Islet of Langerhans (tissue), 1 donor: ENCODE results near the gene SORBS2.

Experiments used
- FAIRE-seq: peaks from one replicate; lab custom pipeline; 2011; peaks lifted over from hg19 to GRCh38; lab: Jason Lieb, UNC

SORBS2 gene

DNA sequence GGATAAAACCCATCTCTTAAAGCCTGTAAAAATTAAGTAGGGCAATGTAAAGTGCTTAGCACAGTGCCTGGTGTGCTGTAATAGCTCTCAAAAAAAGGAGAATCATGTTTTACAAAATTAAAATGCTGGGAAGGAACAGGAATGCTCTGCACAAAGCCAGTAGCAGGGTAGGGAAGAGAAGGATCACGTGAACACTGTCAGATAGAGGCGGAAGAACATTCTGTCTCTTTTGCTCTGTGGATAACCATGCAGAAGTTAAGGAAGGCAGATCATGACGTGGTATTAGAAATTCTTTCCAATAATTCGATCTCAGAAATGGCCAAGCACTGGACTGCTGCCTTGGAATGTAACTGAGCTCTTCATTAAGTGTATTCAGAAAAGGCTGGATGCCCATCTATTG, 140.5 kb downstream of the SORBS2 start:
- no peak for FAIRE-seq

DNA sequence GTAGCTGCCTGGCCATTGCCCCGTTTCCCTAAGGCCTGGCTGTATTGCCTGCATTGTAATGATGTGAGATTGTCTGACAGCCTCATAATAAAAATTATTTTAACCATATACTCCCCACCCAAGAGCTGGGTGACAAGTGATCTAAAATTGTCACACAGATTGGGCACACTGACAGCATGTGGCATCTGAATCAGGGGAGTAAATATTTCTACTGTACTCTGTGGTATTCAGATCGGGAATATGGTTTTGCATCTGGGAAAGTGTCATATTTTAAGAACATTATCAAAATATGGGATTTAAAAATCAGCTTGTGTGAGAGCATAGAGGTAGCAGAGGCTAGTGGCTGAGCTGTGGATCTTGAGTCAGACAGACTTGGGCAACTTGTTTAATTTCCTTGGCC, 140.9 kb downstream of the SORBS2 start:
- FAIRE-seq: no peak

DNA sequence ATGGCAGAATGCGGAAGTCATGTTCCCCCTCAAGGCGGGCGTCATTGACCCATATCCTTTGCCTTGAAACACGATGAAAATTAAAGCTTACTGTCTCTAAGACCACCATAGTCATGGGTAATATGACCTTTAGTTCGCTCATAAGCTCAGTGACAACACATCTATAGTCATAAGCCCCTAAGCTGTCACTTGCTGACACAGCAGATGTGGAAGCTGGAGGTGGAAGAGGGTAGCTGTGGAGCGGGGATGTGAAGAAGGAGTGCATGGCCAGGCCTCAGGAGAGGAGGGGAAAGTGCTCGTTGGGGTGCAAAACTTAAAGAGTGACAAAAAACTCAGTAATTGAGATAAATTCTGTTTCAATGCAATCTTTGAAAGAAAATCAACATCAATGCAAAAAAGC, 142.7 kb downstream of the SORBS2 start:
- FAIRE-seq: no peak

DNA sequence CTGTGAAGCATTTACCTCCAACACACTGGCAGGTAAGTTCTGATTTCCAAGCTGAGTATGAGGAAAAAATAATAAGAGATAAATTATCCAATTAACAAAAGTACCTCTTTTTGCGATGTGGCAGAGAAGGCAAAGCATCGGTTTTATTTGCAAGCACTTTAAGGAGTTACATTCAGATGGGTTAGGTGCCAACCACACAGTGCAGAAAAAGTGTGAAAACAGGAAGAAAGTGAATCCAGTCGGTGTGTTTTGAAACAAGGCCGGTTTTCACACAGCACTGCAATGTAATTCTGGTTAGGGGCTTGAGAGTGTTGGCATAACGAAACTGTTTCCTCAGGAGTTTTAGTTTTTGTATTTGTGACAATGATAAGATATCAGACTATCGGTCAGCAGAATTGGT, 145.8 kb downstream of the SORBS2 start:
- FAIRE-seq: peak; percentile 24

DNA sequence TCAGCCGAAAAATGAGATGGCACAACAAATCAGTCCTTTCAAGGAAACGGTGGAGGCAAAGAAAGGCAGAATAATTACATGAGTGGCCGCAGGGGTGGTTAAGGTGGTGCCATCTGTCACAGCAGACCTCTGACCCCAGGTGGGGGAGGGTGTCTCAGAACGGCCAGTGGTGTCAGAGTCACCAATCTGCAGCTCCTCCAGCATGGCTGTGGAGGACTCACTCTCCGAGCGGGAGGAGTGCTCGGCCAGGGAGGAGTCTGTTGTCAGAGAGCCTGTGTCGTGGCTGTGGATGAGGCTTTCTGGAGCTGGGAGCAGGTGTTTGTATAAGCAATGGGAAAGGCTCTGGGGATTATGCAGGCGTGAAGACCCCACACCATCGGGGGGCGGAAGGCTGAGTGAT, 146.3 kb downstream of the SORBS2 start:
- FAIRE-seq: no peak

DNA sequence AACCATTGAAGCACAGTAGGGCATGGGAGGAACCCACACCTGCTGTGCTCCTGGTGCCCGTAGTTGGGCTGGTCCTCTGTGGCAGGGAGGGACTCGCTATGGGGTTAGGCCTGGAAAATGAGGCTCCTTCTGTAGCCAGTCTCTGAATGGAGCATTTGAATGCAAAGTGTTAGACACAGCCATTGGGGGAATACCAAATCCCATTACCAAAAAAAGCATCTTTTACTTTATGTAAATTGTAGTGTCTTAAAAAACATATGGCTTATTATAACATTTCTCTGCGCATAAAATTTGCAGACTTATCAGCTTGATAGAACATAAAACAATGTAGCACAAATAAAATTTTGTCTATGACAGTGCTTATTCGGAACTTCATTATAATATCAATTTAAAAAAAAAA, 147.5 kb downstream of the SORBS2 start:
- FAIRE-seq: no peak

DNA sequence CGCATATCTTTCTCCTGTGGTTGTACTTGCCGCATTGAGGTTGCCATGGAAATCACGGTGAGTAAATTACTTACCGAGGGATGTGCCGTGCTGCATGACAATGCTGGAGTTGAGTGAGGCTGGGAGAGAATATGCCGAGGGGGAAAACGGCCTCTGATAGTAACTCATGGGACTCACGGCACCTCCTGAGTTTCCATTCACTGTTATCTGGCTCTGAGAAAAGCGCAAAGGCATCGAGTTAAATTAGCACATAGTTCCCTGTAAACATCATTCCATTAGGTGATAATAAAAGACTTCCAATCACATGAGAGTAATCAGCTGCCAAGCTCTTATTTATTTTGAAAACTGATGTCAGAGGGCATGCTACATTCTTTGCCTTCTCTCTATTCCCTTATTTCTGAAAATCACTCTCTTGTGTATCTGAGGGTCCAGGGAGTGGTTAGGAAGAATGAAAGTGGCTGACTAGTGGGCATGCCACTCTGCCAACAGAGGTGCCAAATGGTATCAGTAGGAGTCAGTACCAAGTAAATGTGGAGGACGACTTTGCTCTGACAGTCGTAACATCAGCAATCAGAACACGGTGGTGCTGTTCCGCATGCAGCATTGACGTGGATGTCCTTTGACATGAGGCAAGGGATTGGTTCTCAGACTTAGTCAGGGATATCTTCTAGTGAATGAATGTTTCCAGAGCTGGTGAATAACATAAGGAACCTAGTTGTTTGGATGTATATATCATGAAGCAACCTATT, 149.8 kb downstream of the SORBS2 start:
- FAIRE-seq: no peak

DNA sequence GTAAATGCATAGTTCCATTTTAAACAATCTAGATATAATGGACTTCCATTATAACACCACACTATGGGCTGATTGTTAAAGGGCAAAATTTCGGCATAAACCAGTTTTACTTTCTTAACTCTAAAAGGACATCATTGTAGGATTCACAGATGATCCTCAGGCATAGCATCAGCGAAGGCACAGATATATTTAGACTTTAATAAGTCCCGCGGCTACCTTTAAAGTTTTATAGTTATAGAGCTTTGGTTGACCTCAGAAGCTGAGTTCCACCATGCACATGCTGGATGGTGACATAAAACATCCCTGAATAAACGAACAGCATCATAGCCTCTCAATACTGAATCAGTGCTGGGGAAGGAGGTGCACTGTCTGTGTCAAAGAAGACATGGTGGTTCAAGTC, 151.7 kb downstream of the SORBS2 start:
- FAIRE-seq: no peak

DNA sequence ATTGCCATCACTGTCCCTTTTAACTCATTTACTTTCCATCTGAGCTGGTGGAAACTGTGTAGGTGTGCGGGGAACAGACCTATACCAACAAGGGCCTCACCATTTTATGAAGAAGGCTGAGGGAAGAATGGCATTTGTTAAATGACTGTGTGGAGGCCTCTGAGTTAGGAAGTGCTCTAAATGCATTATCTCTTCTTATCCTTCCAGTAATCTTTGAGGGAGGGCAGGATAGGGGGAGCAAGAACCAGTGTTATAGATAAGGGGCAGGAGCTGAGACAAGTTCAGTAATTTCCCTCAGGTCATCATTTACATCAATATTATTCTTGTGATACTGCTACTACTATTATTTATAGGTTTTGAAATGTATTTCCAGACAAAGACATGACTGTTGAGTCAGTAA, 154.3 kb downstream of the SORBS2 start:
- no peak for FAIRE-seq

DNA sequence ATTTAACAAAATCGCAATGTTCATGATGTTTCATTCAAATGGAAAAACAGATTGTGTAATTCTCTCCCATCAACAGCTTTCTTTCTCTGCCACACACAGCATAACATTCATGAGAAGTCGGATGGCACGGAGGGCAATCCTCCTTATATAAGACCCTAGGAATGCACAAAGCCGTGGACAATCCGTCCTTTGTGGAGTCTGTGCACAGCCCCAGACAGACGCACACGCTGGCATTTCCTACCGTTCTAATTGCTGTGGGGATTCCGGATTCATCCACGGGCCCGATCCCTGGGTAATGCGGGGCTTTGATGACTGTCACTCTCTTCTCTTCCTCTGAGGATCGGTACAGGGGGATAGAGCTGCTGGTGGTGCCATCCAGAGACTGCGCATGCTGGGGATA, 154.8 kb downstream of the SORBS2 start:
- no peak for FAIRE-seq

DNA sequence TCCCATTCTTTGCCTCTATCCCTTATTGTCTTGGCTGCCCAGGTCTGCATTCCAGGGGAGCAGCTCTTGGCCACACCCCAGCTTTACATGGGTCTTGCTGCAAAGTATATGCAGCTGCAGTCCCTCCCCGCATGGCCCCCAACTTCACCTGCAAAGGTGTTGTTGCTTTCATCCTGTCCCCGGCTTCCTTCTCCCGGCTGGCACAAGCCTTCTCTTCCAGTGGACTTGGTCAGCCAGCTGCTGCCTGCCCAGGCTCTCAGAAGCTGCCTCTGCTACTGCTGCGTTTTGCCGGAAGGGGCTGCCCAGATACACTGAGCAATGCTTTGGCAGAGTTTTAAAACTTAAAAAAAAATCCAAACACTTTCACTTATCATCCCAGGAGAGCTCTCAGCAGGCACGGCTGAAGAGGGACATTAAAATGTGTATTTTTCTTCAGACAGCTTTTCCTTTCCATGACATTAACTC, 155.5 kb downstream of the SORBS2 start:
- no peak for FAIRE-seq

DNA sequence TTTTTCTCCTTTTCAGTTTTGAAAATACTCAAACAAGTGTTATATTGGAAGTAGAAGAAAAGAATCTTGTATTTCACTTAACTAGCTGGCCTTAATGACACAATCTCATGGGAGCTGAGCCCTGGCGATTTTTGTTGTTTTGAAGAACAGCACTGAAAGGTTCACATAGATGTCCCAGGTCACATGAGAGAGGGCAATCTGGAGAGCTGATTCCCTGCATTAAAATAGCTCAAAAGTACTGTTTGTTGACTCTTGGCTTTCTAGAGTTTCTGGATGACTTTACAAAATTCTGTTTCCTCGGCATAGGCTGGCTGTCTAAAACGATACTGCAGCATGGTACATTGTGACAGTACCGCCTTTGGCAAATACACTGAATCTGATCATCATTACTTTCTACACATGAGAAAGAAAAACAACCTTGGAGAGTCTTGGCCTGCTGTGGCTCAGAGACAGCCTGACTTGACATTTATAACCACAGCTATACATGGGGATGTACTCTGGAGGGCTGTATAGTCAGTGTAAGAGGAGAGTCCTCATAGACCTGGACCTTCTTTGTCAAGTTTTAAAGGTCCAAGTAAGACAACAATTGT, 156.9 kb downstream of the SORBS2 start:
- FAIRE-seq: no peak

DNA sequence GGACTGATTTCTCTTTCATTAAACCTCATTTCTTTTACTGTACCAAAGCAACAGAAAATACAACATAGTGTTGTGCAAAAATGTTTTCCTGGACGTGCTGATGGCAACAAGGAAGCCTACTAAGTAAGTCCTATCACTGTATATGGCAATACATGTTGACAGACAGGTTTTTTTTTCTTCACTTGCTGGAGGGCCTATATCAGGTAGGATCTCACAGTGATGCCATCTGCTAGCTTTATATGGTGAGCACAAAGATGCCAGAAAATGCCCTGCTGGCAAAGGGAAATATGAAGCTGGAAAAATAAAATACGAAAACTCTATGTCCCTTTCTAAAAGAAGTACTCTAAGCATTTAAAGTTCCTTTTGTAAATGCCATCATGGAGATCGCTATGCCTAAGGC, 157.7 kb downstream of the SORBS2 start:
- no peak for FAIRE-seq

DNA sequence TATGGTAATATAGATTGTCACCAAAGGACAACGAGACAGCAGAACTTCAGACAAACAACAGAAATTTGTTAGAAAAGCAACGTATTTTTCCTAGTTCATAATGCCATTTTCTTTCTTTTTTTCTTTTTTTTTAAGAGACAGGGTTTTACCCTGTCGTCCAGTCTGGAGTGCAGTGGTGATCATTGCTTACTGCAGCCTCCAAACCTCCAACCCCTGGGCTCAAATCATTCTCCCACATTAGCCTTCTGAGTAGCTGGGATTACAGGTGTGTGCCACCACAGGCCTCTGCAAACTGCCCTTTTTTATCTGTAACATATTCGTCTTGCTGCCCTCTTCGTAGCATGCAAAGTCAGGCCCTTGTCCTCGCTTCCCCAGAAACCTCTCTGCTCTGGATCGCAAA, 160.1 kb downstream of the SORBS2 start:
- FAIRE-seq: no peak

DNA sequence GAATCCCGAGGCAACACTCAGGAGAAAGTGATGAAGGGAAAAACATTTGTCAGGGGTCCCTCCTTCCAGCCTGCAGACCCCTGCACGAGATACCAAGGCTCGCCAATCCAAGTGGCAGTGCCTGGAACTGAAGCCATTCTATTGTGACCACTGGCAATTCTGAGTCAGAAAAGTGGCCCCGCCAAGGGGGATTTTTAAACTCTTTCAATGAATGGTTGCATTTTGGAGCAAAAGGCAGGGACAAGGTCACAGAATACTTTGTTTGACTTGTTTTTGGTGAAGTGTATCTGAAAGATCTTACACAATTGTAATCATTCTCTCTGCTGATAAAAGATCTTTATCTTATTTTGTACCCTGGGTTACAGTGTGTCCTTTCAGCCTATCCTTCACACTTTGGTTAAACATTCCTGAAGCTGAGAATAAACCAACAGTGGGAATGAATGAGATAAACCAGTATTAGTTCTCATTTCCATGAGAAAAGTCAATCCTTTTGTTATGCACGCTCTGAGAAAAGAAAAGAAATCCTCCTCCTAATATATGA, 160.8 kb downstream of the SORBS2 start:
- FAIRE-seq: no peak

DNA sequence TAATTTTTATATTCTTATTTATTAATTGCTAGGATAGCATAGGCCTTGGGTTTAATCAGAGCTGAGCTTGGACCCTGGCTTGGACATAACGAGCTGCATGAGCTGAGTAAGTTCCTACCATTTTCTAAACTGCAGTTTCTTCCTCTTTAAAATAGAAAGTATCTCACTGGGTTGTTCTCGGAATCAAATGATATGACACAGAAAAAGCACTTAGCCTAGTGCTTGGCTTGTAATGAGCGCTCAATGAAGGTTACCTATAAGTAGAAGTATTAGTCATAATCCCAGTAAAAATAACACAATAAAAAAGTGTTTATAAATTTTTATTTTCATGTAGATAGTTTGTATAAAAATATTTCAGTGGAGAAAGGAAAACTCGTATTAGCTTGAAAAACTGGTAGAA, 163.4 kb downstream of the SORBS2 start:
- FAIRE-seq: no peak

DNA sequence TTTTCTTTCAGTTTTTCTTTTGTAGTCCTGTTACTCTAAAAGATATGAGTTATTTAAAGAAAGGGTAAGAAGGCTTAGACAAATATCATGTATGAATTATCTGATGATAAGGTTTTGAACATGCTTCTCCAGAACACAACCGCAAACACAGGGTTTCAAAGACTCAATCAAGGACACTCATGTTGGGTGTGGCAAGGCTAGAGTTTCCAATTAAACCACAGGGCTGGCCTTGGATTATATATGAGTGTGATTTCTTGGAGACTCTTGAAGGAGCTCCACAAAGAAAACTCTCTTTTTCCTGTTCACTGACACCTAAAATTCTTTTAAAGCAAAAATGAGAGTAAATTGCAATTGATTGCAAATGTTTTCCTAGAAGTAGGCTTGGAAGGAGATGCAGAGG, 166.6 kb downstream of the SORBS2 start:
- no peak for FAIRE-seq

DNA sequence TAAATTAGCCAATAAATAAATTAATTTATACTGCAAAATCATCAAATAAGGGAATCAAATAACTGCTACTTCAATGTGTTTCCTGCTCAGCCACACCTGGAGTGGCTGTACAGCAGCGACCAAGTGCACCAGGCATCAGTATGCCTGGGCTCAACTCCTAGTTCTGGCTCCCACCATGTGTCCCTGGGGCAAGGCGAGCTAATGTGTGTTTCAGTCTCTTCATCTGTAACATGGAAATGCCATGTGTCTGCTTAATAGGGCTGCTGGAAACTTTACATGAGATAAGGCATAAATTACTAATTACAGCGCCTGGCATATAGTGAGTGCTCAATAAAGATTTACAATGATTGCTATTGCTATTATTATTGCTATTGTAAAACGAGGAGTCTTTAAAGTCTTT, 167.6 kb downstream of the SORBS2 start:
- no peak for FAIRE-seq

DNA sequence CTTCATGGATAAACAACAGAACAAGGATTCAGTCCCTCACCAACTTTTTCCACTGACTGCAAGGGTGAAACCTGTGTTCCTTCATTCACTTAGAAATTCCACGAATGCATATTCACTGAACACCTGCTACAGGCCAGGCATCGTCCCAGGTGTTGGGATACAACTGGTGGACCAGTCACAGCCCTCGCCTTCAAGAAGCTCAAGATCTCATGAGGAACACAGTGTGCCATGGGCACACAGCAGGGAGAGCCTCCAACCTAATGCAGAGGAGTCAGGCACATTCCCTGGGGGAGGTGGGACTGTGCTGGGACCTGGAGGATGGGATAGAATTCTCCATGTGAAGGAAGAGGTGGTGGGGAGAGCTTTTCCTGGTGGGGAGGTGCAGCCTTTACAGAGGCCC, 169.1 kb downstream of the SORBS2 start:
- no peak for FAIRE-seq

DNA sequence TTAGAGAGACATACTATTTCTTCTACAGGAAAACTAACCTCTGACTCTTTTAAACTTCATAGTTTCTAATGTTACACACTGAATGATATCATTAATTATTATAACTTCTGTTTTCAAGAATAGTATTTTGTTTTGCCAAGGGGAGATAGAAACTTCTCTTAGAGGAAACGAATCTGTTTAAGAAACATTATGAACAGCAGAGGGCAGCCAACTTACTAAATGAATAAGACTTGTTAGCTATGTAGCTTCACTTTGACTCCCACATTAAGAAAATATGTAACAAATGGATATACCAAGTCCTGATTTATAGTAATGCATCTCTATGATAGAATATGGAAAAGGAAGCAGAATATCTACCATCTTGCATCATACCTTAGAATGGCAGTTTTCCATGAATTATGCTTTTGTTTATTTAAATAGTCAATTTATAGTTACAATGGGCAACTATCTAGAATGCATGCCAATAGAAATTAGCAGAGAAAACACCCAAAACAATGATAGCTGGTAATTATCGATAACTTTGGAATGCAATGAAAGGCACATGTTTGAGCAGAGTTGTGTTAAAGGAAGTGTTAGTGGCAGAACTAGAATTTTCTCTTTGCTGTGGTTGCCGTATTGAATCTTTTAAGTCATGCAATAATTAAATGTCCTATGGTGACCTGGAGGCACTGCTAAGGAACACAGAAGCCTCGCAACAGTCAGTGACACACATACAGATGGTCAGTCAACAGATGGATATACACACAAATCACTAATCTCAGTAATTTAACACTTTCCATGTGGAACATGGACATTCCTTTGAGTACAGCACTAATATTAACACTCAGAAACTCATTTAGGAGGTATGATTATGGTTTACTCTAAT, 171.0 kb downstream of the SORBS2 start:
- FAIRE-seq: peak; percentile 99

DNA sequence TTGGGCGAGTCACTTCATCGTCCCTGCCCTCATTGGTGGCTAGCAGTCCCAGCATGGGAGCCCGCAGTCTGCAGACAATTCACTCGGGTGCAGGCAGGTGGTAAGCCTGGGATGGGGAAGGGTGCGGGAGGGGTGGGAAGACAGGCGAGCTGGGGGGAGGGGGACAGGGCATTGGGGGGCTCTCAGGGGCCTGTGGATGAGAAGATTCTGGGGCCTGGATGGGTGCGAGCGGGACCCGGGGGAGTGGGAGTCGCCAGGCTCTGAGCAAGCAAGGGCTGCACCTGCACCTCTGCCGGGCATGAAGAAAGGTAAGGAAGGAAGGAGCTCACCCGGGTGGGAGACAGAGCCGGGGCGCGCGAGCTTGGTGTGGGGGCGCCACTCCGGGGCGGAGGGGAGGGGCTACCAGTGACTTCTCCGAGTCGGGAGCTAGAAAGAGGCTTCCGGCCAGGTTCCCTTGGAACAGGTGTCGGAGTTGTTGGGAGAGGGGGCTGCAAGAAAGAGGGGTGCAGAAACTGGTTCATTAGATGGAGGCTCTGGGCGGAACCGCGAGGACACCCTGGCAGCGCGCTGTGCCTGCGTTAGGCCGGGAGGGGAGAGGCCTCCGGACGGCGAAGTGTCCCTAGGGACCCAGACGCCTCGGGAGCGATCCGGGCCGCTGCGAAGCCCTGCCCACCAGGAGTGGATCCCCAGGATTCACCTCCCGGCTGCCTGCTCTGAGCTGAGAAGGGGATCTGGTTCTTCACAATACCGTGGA, 173.3 kb downstream of the SORBS2 start:
- FAIRE-seq: no peak

DNA sequence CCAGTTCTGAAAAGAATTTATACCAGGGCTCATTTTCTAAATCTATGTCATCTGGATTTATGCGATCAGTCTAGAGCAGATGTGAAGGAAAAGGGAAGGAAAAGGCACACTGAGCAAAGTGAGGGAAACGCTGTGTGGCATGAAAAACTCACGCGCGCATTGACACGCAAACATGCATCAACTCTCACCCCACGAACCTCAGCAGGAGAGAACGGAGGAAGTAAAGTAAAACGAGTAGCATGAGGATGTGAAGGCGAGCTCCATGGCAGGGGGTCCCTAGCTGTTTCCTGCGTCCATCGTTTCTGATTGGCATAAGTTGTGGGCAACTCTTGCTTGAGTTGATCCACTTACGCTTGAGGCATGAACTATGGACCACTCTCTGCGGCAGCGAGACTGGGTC, 173.9 kb downstream of the SORBS2 start:
- FAIRE-seq: no peak
